ENCODE measurements around the gene NTF3. TPM values are rescaled to one million over a fixed set of nuclear protein-coding genes. Genes with fewer than 3 reads are reported as not detected.

The NTF3 gene
- total RNA-seq, 1 donor from 2014 or later, result 0.33 TPM

DNA sequence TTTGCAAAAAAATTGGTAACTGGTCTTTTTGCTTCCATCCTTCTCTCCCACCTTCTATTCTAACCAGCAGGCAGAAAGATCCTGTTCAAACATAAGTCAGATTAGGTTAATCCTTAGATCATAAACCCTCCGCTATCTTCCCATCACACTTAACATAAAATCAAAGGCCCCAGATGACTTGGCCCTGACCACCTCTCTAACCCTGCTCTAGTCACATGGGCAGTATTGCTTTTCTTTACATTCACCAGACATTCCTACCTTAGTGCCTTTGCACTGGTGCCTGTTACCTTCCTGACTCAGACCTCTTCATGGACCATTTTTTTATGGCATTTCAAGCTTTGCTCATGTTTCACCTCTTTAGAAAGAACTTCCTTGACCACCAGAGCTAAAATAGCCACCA, 83.5 kb downstream of the NTF3 start:
- Mint-ChIP-seq H3K36me3 (ENCODE audit: low read depth) (no peaks in the 10 kb centered on the region), H3K9me3 (no peaks in the 10 kb centered on the region), H3K4me1 (peaks cover 7% of the 10 kb centered on the region), H3K4me3 (no peak overlapping the region), H3K27me3 (ENCODE audit: low read depth) (peaks cover 31% of the 10 kb centered on the region), H3K27ac (ENCODE audit: unreplicated experiment) (no peak overlapping the region)
- DNase-seq (ENCODE audit: low read depth, low spot score), result no peak
- TF ChIP-seq, protein P1, sequence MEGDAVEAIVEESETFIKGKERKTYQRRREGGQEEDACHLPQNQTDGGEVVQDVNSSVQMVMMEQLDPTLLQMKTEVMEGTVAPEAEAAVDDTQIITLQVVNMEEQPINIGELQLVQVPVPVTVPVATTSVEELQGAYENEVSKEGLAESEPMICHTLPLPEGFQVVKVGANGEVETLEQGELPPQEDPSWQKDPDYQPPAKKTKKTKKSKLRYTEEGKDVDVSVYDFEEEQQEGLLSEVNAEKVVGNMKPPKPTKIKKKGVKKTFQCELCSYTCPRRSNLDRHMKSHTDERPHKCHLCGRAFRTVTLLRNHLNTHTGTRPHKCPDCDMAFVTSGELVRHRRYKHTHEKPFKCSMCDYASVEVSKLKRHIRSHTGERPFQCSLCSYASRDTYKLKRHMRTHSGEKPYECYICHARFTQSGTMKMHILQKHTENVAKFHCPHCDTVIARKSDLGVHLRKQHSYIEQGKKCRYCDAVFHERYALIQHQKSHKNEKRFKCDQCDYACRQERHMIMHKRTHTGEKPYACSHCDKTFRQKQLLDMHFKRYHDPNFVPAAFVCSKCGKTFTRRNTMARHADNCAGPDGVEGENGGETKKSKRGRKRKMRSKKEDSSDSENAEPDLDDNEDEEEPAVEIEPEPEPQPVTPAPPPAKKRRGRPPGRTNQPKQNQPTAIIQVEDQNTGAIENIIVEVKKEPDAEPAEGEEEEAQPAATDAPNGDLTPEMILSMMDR (conservative IDR thresholded peaks at IDR 0.05), result no peak

DNA sequence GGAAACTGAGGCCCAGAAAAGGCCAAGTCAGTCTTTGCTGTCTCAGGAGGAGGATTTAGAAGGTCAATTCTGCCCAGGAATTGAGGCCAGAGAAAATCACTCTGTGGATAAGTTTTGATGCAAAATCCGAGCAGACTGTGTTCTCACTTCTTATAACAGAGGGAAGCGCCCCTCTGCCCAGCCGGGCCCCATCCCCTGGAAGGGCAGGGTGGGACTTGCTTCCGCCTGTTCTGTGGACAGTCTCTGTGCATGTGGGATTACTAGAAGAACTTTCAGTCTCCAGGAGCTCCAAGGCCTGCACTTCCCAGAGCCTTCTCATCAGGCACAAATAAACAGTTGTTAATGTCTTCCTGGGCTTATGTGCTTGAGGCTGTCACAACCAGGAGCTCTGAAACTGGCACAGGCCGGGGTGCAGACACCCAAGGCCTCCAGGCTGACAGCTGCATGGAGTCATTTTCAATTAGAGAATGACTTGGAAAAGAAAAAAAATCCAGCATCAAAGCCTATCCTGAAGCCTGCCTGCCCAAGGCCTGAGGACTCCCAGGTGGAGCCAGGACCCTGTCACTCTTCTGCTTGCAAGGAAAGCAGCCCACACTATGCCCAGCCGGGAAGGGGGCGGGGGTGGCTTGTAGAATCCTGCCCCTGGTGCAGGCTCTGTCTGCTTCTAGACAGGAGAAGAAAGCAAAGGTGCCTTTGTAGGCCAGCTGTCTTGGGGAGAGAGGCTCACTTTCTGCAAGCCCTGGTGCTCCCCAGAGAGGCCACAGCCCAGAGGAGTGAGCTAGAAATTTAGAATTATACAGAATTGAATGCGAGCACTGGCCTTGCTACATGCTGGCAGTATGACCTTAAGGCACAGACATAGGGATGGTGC, 84.7 kb downstream of the NTF3 start:
- TF ChIP-seq, protein P1 (conservative IDR thresholded peaks at IDR 0.05), result no peak
- no peaks in the 10 kb centered on the region for H3K36me3 Mint-ChIP-seq (ENCODE audit: low read depth)
- no peak for DNase-seq (ENCODE audit: low read depth, low spot score)

DNA sequence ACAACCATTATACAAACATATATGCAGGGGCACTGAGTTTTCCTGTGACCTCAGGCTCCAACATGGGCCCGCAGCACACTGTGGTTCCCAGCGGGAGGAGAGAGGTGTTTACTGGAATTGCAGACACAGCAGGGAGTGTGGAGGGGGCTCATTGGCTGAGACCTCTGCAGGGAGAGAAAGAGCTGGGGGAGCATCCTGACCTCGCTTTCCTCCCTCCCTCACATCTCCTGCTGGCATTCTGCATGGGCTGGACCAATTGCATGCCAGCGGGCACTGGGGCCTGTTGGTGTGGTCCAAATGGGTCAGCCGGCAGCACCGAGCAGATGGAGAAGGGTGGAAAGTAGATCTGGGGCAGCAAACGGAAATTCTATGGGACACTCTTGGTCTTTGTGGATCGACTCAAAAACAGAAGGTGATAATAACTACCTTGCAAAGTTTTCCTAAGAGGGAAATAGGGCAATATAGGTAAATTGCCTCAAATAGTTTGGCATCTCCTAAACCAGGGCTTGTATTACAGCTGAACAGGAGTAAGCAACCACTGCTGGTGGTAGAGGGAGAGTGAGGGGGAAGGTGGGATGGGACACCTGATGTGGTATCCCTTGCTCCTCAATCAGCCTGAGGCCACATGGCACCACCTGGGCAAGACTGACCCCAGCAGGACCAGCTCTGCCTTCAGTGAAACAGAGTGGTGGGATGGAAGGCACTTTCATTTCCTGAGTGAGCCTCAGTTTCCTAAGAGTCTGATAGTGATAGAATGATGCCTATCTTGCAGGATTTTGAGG, 86.9 kb downstream of the NTF3 start:
- peaks cover 7% of the 10 kb centered on the region for H3K4me1 Mint-ChIP-seq
- no peaks in the 10 kb centered on the region for H3K36me3 Mint-ChIP-seq (ENCODE audit: low read depth)
- TF ChIP-seq, protein P1 (conservative IDR thresholded peaks at IDR 0.05), result no peak
- DNase-seq (ENCODE audit: low read depth, low spot score), result no peak
- no peak overlapping the region for H3K4me3 Mint-ChIP-seq
- no peak overlapping the region for H3K27ac Mint-ChIP-seq (ENCODE audit: unreplicated experiment)
- H3K9me3 Mint-ChIP-seq, result no peaks in the 10 kb centered on the region
- H3K27me3 Mint-ChIP-seq (ENCODE audit: low read depth), result peaks cover 7% of the 10 kb centered on the region

More for the DNA sequence above, 84.7 kb downstream of the NTF3 start:
- H3K4me1 Mint-ChIP-seq, result peaks cover 7% of the 10 kb centered on the region
- H3K4me3 Mint-ChIP-seq, result no peak overlapping the region
- no peaks in the 10 kb centered on the region for H3K9me3 Mint-ChIP-seq
- no peak overlapping the region for H3K27ac Mint-ChIP-seq (ENCODE audit: unreplicated experiment)
- peaks cover 23% of the 10 kb centered on the region for H3K27me3 Mint-ChIP-seq (ENCODE audit: low read depth)

DNA sequence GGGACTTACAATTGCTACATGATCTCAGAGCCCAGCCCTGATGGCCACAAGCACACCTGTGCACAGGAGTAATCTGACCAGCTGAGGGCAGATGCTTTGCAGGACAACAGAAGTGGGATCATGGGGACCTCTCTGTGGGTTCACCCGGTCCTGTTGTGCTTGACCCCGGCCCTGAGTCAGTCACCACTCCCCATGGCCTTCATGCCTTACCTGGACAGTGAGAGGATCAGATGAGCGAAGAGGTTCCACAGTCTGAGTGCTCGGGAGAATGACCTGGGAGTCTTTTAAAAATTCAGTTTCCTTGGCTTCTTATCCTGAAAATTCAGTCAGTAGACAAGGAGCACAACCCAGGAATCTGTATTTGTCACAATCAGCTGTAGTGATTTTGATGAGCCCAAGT, 88.1 kb downstream of the NTF3 start:
- DNase-seq (ENCODE audit: low read depth, low spot score), result no peak
- Mint-ChIP-seq H3K36me3 (ENCODE audit: low read depth) (no peaks in the 10 kb centered on the region), H3K4me3 (no peak overlapping the region), H3K9me3 (no peaks in the 10 kb centered on the region), H3K4me1 (peaks cover 7% of the 10 kb centered on the region), H3K27ac (ENCODE audit: unreplicated experiment) (no peak overlapping the region), H3K27me3 (ENCODE audit: low read depth) (peaks cover 7% of the 10 kb centered on the region)
- TF ChIP-seq, protein P1 (conservative IDR thresholded peaks at IDR 0.05), result no peak

DNA sequence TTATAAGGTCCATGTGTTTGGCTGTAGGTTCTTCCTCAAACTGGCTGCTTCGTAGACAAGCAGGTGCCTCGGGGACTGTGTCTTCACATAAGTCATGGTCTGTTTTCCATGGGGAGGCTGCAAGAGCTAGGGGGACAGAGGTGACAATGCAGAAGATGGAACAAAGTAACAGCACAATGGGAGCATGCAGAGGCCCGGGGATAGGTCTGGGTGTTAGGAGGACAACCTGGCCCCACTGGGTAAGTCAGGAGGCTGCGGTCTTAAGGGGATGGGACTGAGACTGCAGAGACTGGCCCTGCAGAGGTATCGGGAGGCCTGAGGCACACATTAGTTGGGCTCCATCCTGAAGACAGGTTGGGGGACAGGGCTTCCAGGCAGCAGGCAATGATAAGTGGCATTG, 88.9 kb downstream of the NTF3 start:
- Mint-ChIP-seq H3K9me3 (no peaks in the 10 kb centered on the region), H3K27me3 (ENCODE audit: low read depth) (peaks cover 4% of the 10 kb centered on the region), H3K4me3 (no peak overlapping the region), H3K27ac (ENCODE audit: unreplicated experiment) (no peak overlapping the region), H3K4me1 (peaks cover 7% of the 10 kb centered on the region), H3K36me3 (ENCODE audit: low read depth) (no peaks in the 10 kb centered on the region)
- DNase-seq (ENCODE audit: low read depth, low spot score), result no peak
- TF ChIP-seq, protein P1 (conservative IDR thresholded peaks at IDR 0.05), result no peak
